NCI-H2107 treated with DMSO at 0.1 percent for 48 hours (cell line): ENCODE results near the gene KIF26B.
"Not testable (repeated sequence)": the region's sequence is repeated elsewhere in the genome, so short reads cannot be mapped to it uniquely, and the experiment has no call there.

Experiments
- DNase-seq: peaks from one replicate; lab custom pipeline; 2025; ENCODE audit not compliant: unreplicated experiment; lab: John Stamatoyannopoulos, UW

Gene KIF26B

DNA sequence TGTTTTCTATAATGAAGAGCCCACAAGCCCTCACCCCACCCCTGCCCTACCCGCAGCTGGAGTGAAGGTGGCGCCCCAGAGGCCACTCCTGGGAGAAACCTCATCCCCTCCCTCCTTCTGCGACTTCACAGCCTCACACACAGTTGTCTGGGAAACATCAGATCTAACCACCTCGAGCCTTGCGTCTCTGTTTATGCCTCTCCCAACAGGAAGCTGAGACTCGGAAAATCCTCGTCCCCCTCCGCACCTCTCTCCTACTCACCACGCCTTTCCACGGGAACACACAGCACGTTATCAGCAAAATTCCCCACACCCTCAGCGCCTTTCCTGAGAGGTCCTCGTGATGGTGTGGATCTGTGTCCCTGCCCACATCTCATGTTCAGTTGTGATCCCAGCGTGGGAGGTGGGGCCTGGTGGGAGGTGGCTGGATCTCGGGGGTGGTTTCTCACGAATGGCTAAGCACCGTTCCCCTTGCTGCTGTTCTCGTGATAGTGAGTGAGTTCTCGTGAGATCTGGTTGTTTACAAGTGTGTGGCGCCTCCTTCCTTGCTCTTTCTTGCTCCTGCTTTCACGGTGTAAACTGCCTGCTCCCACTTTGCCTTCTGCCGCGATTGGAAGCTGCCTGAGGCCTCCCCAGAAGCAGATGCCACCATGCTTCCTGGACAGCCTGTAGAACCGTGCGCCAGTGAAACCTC is 190.6 kb downstream of the KIF26B start:
- no peak for DNase-seq

DNA sequence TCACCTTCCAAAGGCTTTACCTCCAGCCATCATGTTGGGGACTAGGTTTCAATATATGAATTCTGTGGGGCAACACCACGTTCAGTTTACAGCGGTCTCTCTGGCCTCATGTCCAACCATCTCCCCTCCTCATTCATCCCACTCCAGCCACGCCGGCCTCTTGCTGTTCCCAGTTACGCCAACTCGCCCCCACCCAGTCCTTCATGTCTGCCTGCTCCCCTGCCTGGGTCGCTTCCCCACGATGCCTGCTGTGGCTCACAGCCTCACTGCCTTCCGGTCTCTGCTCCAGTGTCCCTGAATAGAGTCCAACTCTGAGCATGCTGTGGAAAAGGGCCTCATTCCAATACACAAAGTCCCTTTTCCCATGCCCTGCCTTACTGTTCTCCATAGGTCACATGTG is 193.8 kb downstream of the KIF26B start:
- no peak for DNase-seq

- DNase-seq = no peak
Observed at GRCh38 chr1:245353411-245353810, 198.6 kb downstream of the KIF26B start.

DNA sequence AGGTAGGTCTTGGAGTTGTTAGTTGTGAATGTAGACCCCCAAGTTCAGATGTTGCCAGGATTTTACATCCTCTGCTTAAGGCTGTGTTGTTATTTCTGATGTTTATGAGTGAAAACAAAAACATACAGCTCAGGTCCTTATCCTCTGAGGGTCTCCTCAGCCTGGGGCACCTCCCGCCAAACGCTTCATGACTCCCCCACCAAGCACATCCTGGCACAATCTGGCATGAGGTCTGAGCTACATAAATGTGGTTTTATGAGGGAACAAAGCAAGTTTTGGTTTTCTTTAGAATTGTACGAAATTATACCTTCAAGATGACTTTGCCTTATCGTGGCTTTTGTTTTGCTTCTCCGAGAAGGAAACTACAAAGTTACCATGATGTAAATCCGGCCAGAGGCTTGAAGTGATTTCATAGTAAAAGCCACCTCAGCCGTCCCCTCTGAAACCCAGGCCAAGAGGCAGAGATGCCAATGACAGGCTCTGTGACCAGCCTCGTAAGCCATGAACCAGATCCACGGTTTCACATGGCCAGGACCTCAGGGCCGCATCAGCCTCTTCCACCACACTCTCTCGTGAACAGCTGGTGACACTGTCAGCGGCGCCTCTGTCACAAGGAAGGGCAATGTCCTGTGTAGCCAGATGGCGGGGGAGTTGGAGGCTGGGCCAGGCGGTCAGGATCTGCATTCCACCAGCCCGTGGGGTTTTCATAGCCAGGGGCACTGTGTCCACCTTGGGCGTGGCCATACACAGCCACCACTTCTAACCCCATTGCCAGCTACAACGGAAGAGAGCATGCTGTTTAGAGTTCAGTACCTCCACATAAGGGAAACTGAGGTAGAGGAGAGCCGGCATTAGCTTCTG is 199.4 kb downstream of the KIF26B start:
- DNase-seq = no peak

GRCh38 chr1:245355851-245356630 is 201.3 kb downstream of the KIF26B start:
- not testable (repeated sequence) for DNase-seq

GRCh38 chr1:245356891-245357585 is 202.3 kb downstream of the KIF26B start:
- DNase-seq = no peak

DNA sequence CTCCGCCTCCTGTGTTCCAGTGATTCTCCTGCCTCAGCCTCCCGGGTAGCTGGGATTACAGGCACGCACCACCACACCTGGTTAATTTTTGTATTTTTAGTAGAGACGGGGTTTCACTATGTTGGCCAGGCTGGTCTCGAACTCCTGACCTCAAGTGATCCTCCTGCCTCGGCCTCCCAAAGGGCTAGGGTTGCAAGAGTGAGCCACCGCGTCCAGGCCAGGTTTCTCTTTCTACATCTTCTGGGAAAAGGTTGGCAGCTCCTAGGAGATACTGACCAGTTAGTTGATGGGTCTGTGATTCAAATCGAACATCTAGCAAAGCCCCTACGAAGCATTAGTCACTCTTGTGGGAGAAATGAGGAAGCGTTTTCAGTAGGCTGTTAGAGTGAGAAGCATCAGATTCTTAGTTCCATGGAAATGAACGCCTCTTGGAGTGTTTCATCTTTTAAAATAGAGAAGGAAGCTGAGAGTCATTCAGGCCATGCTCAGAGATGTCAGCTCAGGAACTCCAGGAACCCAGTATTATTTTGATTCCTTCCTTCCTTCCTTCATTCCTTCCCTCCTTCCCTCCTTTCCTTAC is 204.4 kb downstream of the KIF26B start:
- DNase-seq = not testable (repeated sequence)

GRCh38 chr1:245361065-245361464 is 206.3 kb downstream of the KIF26B start:
- DNase-seq = no peak

- no peak for DNase-seq
Observed at GRCh38 chr1:245361951-245362350, 207.2 kb downstream of the KIF26B start.

DNA sequence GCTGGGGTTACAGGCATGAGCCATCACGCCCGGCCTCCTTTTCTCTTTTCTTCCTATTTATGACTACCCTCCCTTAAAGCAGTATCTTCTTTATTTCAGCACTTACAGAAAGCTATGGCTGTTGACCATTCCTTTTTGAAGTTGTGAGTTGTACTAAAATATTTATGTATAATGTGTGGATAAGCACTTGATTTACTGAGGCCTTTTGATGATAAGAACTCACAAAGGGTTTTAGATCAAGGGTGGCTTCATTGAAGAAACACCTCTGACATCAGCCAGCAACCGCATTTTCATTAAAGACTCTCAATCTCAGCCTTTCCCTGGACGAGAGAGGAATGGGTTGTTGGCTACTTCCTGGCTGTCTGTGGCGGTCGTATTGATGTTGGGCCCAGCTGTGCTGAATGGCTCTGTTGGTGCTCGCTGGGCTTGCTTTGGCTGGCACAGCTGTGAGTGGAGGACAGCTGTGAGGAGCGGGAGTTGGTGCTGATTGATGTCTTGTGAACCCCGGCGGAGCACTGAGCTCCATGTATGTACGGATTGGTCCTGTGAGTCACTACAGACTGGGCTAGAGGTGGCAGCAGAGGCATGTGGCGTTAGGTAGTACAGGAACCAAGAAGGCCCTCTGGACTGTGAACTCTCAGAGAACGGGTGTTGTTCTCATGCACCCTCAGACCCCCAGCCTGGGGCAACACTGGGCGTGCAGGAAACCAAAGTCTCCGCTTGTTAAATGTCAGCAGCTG is 208.8 kb downstream of the KIF26B start:
- no peak for DNase-seq

DNA sequence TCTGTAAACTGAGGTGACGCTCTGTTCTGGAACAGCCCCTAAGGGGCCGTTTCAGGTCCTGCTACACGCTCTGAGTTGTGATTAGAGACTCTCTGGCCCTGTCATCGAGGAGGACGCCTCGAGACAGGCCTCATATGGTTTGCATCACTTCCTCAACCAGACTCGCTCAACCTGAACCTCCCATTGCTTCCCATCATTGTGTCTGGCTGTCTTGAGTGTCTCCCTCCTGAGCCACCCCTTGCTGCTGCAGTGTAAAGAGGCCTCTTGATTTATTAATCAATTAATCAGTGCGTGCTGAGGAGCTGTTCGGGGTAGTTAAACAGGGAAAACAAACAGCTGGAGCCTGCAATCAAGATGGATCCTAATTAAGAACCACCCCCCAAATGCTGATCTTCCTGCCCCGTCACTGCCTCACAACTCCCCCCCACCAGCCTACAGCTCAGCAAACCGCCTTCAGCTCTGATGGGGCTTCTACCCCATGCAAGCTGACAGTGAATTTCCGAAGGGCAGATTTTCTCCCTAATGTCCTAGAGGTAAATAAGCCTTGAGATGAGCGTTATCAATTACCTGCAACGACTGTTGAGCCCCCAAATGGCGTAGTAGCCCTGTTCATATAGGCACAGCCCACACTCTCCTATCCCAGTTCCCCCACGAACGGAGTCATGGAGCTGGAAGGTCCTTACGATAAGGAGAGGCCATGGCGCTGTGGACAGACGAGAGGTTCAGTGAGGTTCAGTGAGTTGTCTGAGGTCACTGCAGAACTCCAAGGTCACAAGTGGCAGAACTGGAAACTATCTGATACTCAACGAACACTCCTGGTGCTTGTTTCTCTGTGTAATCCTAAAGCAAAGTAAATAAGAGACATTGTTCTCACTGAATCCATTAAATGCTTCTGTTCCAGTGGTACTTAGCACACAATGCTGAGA is 210.6 kb downstream of the KIF26B start:
- no peak for DNase-seq

DNA sequence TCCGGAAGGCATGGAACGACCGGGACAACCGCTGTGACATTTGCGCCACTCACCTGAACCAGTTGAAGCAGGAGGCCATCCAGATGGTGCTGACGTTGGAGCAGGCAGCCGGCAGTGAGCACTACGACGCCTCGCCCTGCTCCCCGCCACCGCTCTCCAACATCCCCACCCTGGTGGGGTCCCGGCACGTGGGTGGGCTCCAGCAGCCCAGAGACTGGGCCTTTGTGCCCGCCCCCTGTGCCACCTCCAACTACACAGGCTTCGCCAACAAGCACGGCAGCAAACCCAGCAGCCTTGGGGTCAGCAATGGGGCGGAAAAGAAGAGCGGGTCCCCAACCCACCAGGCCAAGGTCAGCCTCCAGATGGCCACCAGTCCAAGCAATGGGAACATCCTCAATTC is 212.1 kb downstream of the KIF26B start:
- DNase-seq = no peak

DNA sequence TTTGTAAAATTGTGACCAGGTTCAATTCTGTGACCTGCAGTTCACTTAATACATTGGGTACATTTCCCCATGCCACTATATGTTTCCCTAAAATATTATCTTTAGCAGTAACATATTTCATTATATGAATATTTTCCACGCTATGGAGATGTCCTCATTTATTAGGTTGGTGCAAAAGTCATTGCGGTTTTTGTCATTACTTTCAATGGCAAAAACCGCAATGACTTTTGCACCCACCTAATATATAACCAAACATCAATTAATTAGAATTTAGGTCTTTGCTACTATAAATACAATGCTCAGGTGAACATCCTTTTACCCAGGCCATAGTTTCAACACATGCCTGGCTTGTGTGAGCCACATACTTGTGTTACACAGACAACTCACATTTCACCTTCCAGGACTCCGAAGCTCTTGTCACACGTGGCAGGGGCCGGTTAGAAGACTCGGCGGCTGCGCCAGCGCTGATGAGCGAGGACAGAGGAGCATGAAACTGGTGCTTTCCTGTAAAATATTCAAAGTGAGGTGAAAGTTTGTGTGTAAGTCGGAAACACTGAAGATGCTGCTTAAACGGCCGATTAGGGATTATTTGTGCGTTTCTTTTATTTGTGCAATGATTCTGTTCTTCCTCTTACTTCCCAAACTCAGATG is 215.5 kb downstream of the KIF26B start:
- DNase-seq = no peak

- no peak for DNase-seq
Observed at GRCh38 chr1:245370905-245371581, 216.3 kb downstream of the KIF26B start.

DNA sequence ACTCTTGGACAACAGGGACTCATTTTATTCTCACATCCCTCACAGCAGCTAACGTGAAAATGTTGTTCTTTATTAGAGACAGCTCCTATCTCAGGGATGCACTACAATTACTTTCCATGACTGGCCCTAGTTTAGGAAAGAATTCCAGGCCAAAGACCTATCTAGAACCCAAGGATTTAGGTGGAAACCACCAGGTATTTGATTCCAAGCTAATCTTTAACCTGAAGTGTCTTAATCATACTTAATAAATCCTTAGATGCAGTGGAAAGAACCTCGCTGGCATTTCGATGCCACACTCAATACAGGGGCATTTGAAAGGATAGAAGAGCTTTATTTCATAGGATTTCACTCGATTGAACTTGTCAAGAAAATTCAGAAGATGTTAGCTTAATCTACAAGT is 218.3 kb downstream of the KIF26B start:
- no peak for DNase-seq

- peak; percentile 87 for DNase-seq
Observed at GRCh38 chr1:245375789-245376460, 221.1 kb downstream of the KIF26B start.

GRCh38 chr1:245377854-245378253 is 223.1 kb downstream of the KIF26B start:
- no peak for DNase-seq
